ENCODE measurements around the gene TCF7L1.

GRCh38 chr2:85247610-85248009, 114.4 kb downstream of the TCF7L1 start:
- TF ChIP-seq CTCF (conservative IDR thresholded peaks at IDR 0.05; ENCODE audit: low read length) (no peak), EZH2phosphoT487 (IDR thresholded peaks at IDR 0.05; ENCODE audit: borderline replicate concordance, low read depth, low read length) (no peak)

Data from OCI-LY7 (cell line).